ENCODE measurements around the gene BABAM1.

BABAM1 gene

GRCh38 chr19:17303940-17304267 lies 36.7 kb downstream of the BABAM1 start:
- no peak for DNase-seq

- no peak for DNase-seq
These were observed 37.4 kb downstream of the BABAM1 start for GRCh38 chr19:17304386-17305215.

GRCh38 chr19:17305216-17305516 lies 37.9 kb downstream of the BABAM1 start:
- DNase-seq = no peak

GRCh38 chr19:17305517-17306284 lies 38.5 kb downstream of the BABAM1 start, which contains the start of gene MRPL34:
TSS of gene MRPL34 (plus strand) at chr19:17305872. CDS start at chr19:17305893, 21 bp downstream.
- DNase-seq = peak; percentile 100

GRCh38 chr19:17306285-17306714 lies 39.1 kb downstream of the BABAM1 start:
- peak; percentile 46 for DNase-seq

GRCh38 chr19:17307876-17308377 lies 40.7 kb downstream of the BABAM1 start:
- DNase-seq = no peak

- DNase-seq = peak; percentile 100
These were observed 42.1 kb downstream of the BABAM1 start, which contains the start of gene DDA1 for GRCh38 chr19:17309198-17309964. TSS of gene DDA1 (plus strand) at chr19:17309563. CDS start at chr19:17309655, 92 bp downstream.

GRCh38 chr19:17309965-17310461 lies 42.8 kb downstream of the BABAM1 start:
- no peak for DNase-seq

GRCh38 chr19:17311455-17312188 lies 44.4 kb downstream of the BABAM1 start:
- DNase-seq = no peak

GRCh38 chr19:17312189-17313113 lies 45.2 kb downstream of the BABAM1 start:
- no peak for DNase-seq

- DNase-seq = no peak
These were observed 46.9 kb downstream of the BABAM1 start for GRCh38 chr19:17314007-17314593.

- DNase-seq = no peak
These were observed 51.7 kb downstream of the BABAM1 start for GRCh38 chr19:17318966-17319365.

GRCh38 chr19:17319473-17320238 lies 52.4 kb downstream of the BABAM1 start:
- DNase-seq = no peak

GRCh38 chr19:17320435-17320834 lies 53.2 kb downstream of the BABAM1 start:
- DNase-seq = no peak

GRCh38 chr19:17321655-17322489 lies 54.6 kb downstream of the BABAM1 start:
- no peak for DNase-seq

- no peak for DNase-seq
These were observed 55.6 kb downstream of the BABAM1 start for GRCh38 chr19:17322854-17323253.

- no peak for DNase-seq
These were observed 56.2 kb downstream of the BABAM1 start for GRCh38 chr19:17323300-17323963.

GRCh38 chr19:17323964-17324332 lies 56.7 kb downstream of the BABAM1 start:
- DNase-seq = no peak

Data from NCI-H146 (cell line).